T-cell (primary cell): ENCODE measurements around the gene TANGO2. TPM values are rescaled to one million over a fixed set of nuclear protein-coding genes. Genes with fewer than 3 reads are reported as not detected.

Experiments used
- ATAC-seq, 4 experiments: fragments of 200-7000 bp in 3 of 4; fragments of 150-1000 bp in 1 of 4; cut with Tn5 transposase; replicated peaks in 1 of 4; 1 replicate in 3 of 4; 2 replicates in 1 of 4; pipeline ENCODE4 v1.10.0; 2021; ENCODE audit warnings: moderate library complexity in 3 of 4, mild to moderate bottlenecking in 2 of 4, moderate number of reproducible peaks in 1 of 4
- CTCF ChIA-PET, 2 donors: fragments of 300-600 bp; sonication (Branson Sonifier 250); formaldehyde crosslinking; loops; one replicate each; lab custom pipeline; 2022; ENCODE audit warnings: antibody characterized with exemption in 2 of 2; lab: Charles Lee
- POLR2A ChIA-PET, 2 donors: fragments of 300-600 bp; sonication (Branson Sonifier 250); formaldehyde crosslinking; loops; one replicate each; lab custom pipeline; 2022; ENCODE audit warnings: antibody characterized with exemption in 2 of 2; lab: Charles Lee
- DNase-seq, 35 experiments: peaks; one replicate each; pipeline versions ENCODE4 v3.0.0 to v3.0.0-alpha.2; 2013 to 2023
- H3K27ac ChIP-seq: one replicate; pipeline ENCODE4 v1.5.1; 2013; ENCODE audit warnings: low read length
- H3K27me3 ChIP-seq, 2 experiments: replicated peaks in 1 of 2; 1 replicate in 1 of 2; 2 replicates in 1 of 2; pipeline versions ENCODE4 v1.6.1 to v1.7.0; 2013; ENCODE audit warnings: low read length in 1 of 2, mixed read lengths in 1 of 2; ENCODE audit not compliant: control insufficient read depth in 2 of 2, insufficient read depth in 2 of 2; ENCODE audit errors: extremely low read depth in 1 of 2
- H3K36me3 ChIP-seq, 2 donors: 1 replicate in 1 of 2; 2 replicates in 1 of 2; pipeline versions ENCODE4 v1.6.1 to v1.7.0; 2013; ENCODE audit warnings: low read length in 1 of 2; ENCODE audit not compliant: control insufficient read depth in 2 of 2, insufficient read depth in 1 of 2; ENCODE audit errors: extremely low read depth in 1 of 2
- H3K4me1 ChIP-seq, 2 experiments: 1 replicate in 1 of 2; 2 replicates in 1 of 2; pipeline versions ENCODE4 v1.6.1 to v1.7.0; 2013; ENCODE audit warnings: low read length in 2 of 2, mixed read lengths in 1 of 2; ENCODE audit not compliant: insufficient read depth in 2 of 2, control insufficient read depth in 1 of 2; ENCODE audit errors: extremely low read depth in 1 of 2
- H3K4me3 ChIP-seq, 2 donors: 1 replicate in 1 of 2; 2 replicates in 1 of 2; pipeline versions ENCODE4 v1.5.1 to v1.7.0; 2013; ENCODE audit warnings: mild to moderate bottlenecking in 2 of 2, low read length in 1 of 2, moderate library complexity in 1 of 2; ENCODE audit not compliant: control insufficient read depth in 1 of 2; ENCODE audit errors: extremely low read depth in 1 of 2
- H3K9me3 ChIP-seq: 2 replicates; pipeline ENCODE4 v1.7.0; 2013
- H3K27ac Mint-ChIP-seq, 2 donors: one replicate each; pipeline ENCODE4 v1.8.0; 2020 to 2021; ENCODE audit warnings: mild to moderate bottlenecking in 2 of 2, mixed read lengths in 2 of 2
- H3K27me3 Mint-ChIP-seq, 2 donors: one replicate each; pipeline ENCODE4 v1.8.0; 2021 to 2022; ENCODE audit warnings: mixed read lengths in 2 of 2
- H3K36me3 Mint-ChIP-seq: one replicate; pipeline ENCODE4 v1.8.0; 2021; ENCODE audit warnings: mixed read lengths
- H3K4me1 Mint-ChIP-seq, 3 donors: one replicate each; pipeline ENCODE4 v1.8.0; 2020 to 2022; ENCODE audit warnings: mixed read lengths in 3 of 3, mild to moderate bottlenecking in 1 of 3
- H3K4me3 Mint-ChIP-seq, 3 donors: one replicate each; pipeline ENCODE4 v1.8.0; 2020 to 2022; ENCODE audit warnings: mild to moderate bottlenecking in 3 of 3, mixed read lengths in 3 of 3, moderate library complexity in 3 of 3
- H3K9me3 Mint-ChIP-seq, 3 donors: one replicate each; pipeline ENCODE4 v1.8.0; 2020 to 2022; ENCODE audit warnings: mixed read lengths in 3 of 3
- WGBS: methylation state at CpG from one replicate; pipeline ENCODE4 v1.1.5; 2013; ENCODE audit warnings: missing lambda C conversion rate; ENCODE audit not compliant: insufficient coverage; 5-methylcytosine and 5-hydroxymethylcytosine counted together
- total RNA-seq, 35 experiments: library from RNA in 6 of 35; stranded (reverse) in 6 of 35; fragments of 120-200 nt in 1 of 35; gene quantifications; one replicate each; pipeline versions ENCODE4 v1.2.1 to v1.2.4 and lab custom pipeline; 2013 to 2026

The TANGO2 gene
- total RNA-seq, 5 donors from 2014 or later (not counting 1 experiment from before 2014, with no cell fraction given) = 29.9 to 48.4 (median 43.7) TPM

- DNase-seq (no peak), ATAC-seq (no peak)
- H3K27me3 ChIP-seq = peaks cover 0 to 25% of the 10 kb centered on the region in 2 experiments
- H3K9me3 Mint-ChIP-seq = no peaks in the 10 kb centered on the region
- H3K4me1 ChIP-seq = no peaks in the 10 kb centered on the region
- H3K27me3 Mint-ChIP-seq = no peaks in the 10 kb centered on the region
- no peaks in the 10 kb centered on the region for H3K36me3 Mint-ChIP-seq
- H3K27ac Mint-ChIP-seq = no peak overlapping the region
- no peaks in the 10 kb centered on the region for H3K36me3 ChIP-seq
- WGBS = 85% methylated on average over 11 of the region's 12 CpGs
- no peak overlapping the region for H3K27ac ChIP-seq
- no peak overlapping the region for H3K4me3 Mint-ChIP-seq
- H3K4me1 Mint-ChIP-seq = no peaks in the 10 kb centered on the region
- H3K9me3 ChIP-seq = no peaks in the 10 kb centered on the region
- ChIA-PET CTCF (no interaction called here), POLR2A (no interaction called here)
- H3K4me3 ChIP-seq = no peak overlapping the region
Measured at GRCh38 chr22:19994851-19995610, 25.9 kb upstream of the TANGO2 start.

GRCh38 chr22:19995611-19996339 is 25.1 kb upstream of the TANGO2 start:
- peaks cover 0 to 25% of the 10 kb centered on the region in 2 experiments for H3K27me3 ChIP-seq
- Mint-ChIP-seq H3K4me1 (no peaks in the 10 kb centered on the region), H3K36me3 (no peaks in the 10 kb centered on the region), H3K27me3 (no peaks in the 10 kb centered on the region), H3K27ac (no peak overlapping the region), H3K9me3 (no peaks in the 10 kb centered on the region), H3K4me3 (no peak overlapping the region)
- H3K9me3 ChIP-seq = no peaks in the 10 kb centered on the region
- WGBS = 89% methylated on average over 7 of the region's 18 CpGs
- H3K36me3 ChIP-seq = no peaks in the 10 kb centered on the region
- H3K27ac ChIP-seq = no peak overlapping the region
- no peaks in the 10 kb centered on the region for H3K4me1 ChIP-seq
- ChIA-PET POLR2A (no interaction called here), CTCF (no interaction called here)
- no peak for ATAC-seq
- no peak overlapping the region for H3K4me3 ChIP-seq
- DNase-seq = no peak

- no peak for DNase-seq
- POLR2A ChIA-PET = no interaction called here
Measured at GRCh38 chr22:19996694-19997384, 24.1 kb upstream of the TANGO2 start.

GRCh38 chr22:19997561-19998231 is 23.2 kb upstream of the TANGO2 start:
- H3K27me3 ChIP-seq = peaks cover 0 to 23% of the 10 kb centered on the region in 2 experiments
- 81% methylated on average over 15 of the region's 19 CpGs for WGBS
- ATAC-seq = no peak
- H3K4me1 Mint-ChIP-seq = no peaks in the 10 kb centered on the region
- ChIA-PET POLR2A (no interaction called here), CTCF (no interaction called here)
- H3K27ac Mint-ChIP-seq = no peak overlapping the region
- H3K36me3 ChIP-seq = no peaks in the 10 kb centered on the region
- H3K27ac ChIP-seq = no peak overlapping the region
- no peak overlapping the region for H3K4me3 ChIP-seq
- DNase-seq = no peak
- no peaks in the 10 kb centered on the region for H3K4me1 ChIP-seq
- H3K4me3 Mint-ChIP-seq = no peak overlapping the region
- no peaks in the 10 kb centered on the region for H3K27me3 Mint-ChIP-seq
- no peaks in the 10 kb centered on the region for H3K9me3 Mint-ChIP-seq
- H3K9me3 ChIP-seq = no peaks in the 10 kb centered on the region
- H3K36me3 Mint-ChIP-seq = no peaks in the 10 kb centered on the region

More at GRCh38 chr22:19996694-19997384, 24.1 kb upstream of the TANGO2 start:
- WGBS = 77% methylated on average over 11 of the region's 12 CpGs
- Histone ChIP-seq H3K27ac (no peak overlapping the region), H3K27me3 (peaks cover 0 to 25% of the 10 kb centered on the region in 2 experiments), H3K9me3 (no peaks in the 10 kb centered on the region), H3K36me3 (no peaks in the 10 kb centered on the region), H3K4me1 (no peaks in the 10 kb centered on the region), H3K4me3 (no peak overlapping the region)
- Mint-ChIP-seq H3K36me3 (no peaks in the 10 kb centered on the region), H3K4me1 (no peaks in the 10 kb centered on the region), H3K4me3 (no peak overlapping the region), H3K9me3 (no peaks in the 10 kb centered on the region), H3K27me3 (no peaks in the 10 kb centered on the region), H3K27ac (no peak overlapping the region)
- CTCF ChIA-PET = no interaction called here
- ATAC-seq = no peak

GRCh38 chr22:19998232-19998951 is 22.5 kb upstream of the TANGO2 start:
- no peaks in the 10 kb centered on the region for H3K9me3 ChIP-seq
- DNase-seq (no peak), ATAC-seq (no peak)
- Mint-ChIP-seq H3K4me3 (no peak overlapping the region), H3K27ac (no peak overlapping the region), H3K36me3 (no peaks in the 10 kb centered on the region), H3K4me1 (no peaks in the 10 kb centered on the region), H3K9me3 (peaks cover 2 to 7% (median 5%) of the 10 kb centered on the region in 3 donors), H3K27me3 (no peaks in the 10 kb centered on the region)
- no peaks in the 10 kb centered on the region for H3K36me3 ChIP-seq
- CTCF ChIA-PET = no interaction called here
- H3K27ac ChIP-seq = no peak overlapping the region
- no peak overlapping the region for H3K4me3 ChIP-seq
- WGBS = 59% methylated on average over 13 of the region's 16 CpGs
- no peaks in the 10 kb centered on the region for H3K4me1 ChIP-seq
- peaks cover 0 to 16% of the 10 kb centered on the region in 2 experiments for H3K27me3 ChIP-seq
- POLR2A ChIA-PET = no interaction called here
